Measurements from ENCODE around the gene PANX1.
A peak's percentile ranks its signal among the peaks of the same experiment; 100 is the strongest.
"Not testable (repeated sequence)": the region's sequence is repeated elsewhere in the genome, so short reads cannot be mapped to it uniquely, and the experiment has no call there.

The PANX1 gene

GRCh38 chr11:94112206-94112953, 16.3 kb upstream of the PANX1 start:
- in situ Hi-C loops (cut with HindIII; ENCODE audit: low sequenced_read_pairs): no loop called here
- no peak for TF ChIP-seq CTCF (IDR thresholded peaks at IDR 0.05; ENCODE audit: low read depth, low read length, missing control alignments)
- no peak for DNase-seq (ENCODE audit: low read depth)
- H3K4me3 ChIP-seq (ENCODE audit: low read depth, low read length): no peak overlapping the region

- no peak for DNase-seq (ENCODE audit: low read depth)
- no peak overlapping the region for H3K4me3 ChIP-seq (ENCODE audit: low read depth, low read length)
- in situ Hi-C loops (cut with HindIII; ENCODE audit: low sequenced_read_pairs): no loop called here
- no peak for TF ChIP-seq CTCF (IDR thresholded peaks at IDR 0.05; ENCODE audit: low read depth, low read length, missing control alignments)
These were observed 11.5 kb upstream of the PANX1 start for GRCh38 chr11:94117197-94117574.

- in situ Hi-C loops (cut with HindIII; ENCODE audit: low sequenced_read_pairs): no loop called here
- H3K4me3 ChIP-seq (ENCODE audit: low read depth, low read length): no peak overlapping the region
- no peak for TF ChIP-seq CTCF (IDR thresholded peaks at IDR 0.05; ENCODE audit: low read depth, low read length, missing control alignments)
- DNase-seq (ENCODE audit: low read depth): no peak
These were observed 10.8 kb upstream of the PANX1 start for GRCh38 chr11:94117871-94118270.

- DNase-seq (ENCODE audit: low read depth); in situ Hi-C loops (cut with HindIII; ENCODE audit: low sequenced_read_pairs); H3K4me3 ChIP-seq (ENCODE audit: low read depth, low read length): not testable (repeated sequence)
These were observed 9.0 kb upstream of the PANX1 start for GRCh38 chr11:94119676-94120075.

- in situ Hi-C loops (cut with HindIII; ENCODE audit: low sequenced_read_pairs); H3K4me3 ChIP-seq (ENCODE audit: low read depth, low read length); DNase-seq (ENCODE audit: low read depth): not testable (repeated sequence)
These were observed 8.1 kb upstream of the PANX1 start for GRCh38 chr11:94120516-94120915.

GRCh38 chr11:94120946-94121345, 7.7 kb upstream of the PANX1 start:
- no peak overlapping the region for H3K4me3 ChIP-seq (ENCODE audit: low read depth, low read length)
- no peak for TF ChIP-seq CTCF (IDR thresholded peaks at IDR 0.05; ENCODE audit: low read depth, low read length, missing control alignments)
- in situ Hi-C loops (cut with HindIII; ENCODE audit: low sequenced_read_pairs): no loop called here
- DNase-seq (ENCODE audit: low read depth): peak; percentile 32

GRCh38 chr11:94125407-94126115, 3.1 kb upstream of the PANX1 start:
- in situ Hi-C loops (cut with HindIII; ENCODE audit: low sequenced_read_pairs): no loop called here
- no peak overlapping the region for H3K4me3 ChIP-seq (ENCODE audit: low read depth, low read length)
- DNase-seq (ENCODE audit: low read depth): no peak
- no peak for TF ChIP-seq CTCF (IDR thresholded peaks at IDR 0.05; ENCODE audit: low read depth, low read length, missing control alignments)
